Measurements from ENCODE around the gene NXF2.
"Not testable (repeated sequence)": the region's sequence is repeated elsewhere in the genome, so short reads cannot be mapped to it uniquely, and the experiment has no call there.

GRCh38 chrX:102240265-102240664, 6.7 kb upstream of the NXF2 start:
- not testable (repeated sequence) for TF ChIP-seq POLR2AphosphoS5 (IDR thresholded peaks at IDR 0.05; ENCODE audit: borderline replicate concordance, low read depth, low read length); EZH2 (IDR thresholded peaks at IDR 0.05)

Data from SK-N-MC (cell line).